DMS53 treated with DMSO at 0.1 percent for 48 hours (cell line): Measurements from ENCODE around the gene DNMT3A.

ENCODE experiments used
- DNase-seq: peaks from one replicate; lab custom pipeline; 2025; ENCODE audit not compliant: unreplicated experiment; lab: John Stamatoyannopoulos, UW

DNMT3A gene

DNA sequence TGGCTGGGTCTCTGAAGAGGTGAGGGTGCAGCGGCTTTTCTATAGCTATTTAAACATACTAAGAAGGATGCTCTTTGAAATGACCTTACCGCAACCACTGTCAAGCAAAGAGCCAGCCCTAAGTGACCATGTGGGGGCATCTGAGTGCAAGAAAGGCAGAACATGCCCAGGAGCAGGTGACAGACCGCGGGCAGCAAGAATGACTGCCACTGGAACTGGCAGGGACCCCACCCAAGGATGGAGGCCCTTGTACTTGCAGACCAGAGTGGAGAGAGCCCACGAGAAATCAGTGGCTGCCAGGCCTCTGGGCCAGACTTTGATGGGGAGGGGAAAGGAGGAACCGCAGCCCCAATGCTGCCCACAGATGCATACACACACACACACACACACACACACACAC, 33.1 kb downstream of the DNMT3A start:
- no peak for DNase-seq

DNA sequence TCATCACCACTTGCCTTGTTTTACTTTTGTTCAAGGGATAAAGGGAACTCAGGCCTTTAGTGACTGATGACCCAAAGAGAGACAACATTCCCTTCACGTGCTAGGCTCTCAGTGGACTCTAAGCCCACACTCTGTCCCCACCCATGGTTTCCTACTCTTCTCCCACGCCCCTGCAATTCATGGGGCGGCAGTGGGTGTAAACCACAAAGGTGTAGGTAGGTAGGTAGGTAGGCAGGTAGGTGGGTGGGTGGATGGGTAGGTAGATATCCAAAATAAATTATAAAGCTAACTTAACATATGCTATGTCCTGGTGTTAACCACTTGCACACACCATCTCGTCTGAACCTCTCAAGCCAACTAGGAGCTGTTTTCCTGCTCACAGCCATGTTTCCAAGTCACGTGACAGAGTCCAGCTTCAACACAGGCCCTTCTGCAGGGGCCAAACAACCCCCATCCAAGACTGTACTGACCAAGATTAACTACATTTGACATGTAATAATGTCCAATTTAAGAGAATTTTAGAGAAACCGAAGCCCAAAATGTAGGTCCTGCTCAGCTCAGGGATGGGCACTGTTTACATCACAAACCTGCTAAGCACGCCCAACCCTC, 33.7 kb downstream of the DNMT3A start:
- no peak for DNase-seq

DNA sequence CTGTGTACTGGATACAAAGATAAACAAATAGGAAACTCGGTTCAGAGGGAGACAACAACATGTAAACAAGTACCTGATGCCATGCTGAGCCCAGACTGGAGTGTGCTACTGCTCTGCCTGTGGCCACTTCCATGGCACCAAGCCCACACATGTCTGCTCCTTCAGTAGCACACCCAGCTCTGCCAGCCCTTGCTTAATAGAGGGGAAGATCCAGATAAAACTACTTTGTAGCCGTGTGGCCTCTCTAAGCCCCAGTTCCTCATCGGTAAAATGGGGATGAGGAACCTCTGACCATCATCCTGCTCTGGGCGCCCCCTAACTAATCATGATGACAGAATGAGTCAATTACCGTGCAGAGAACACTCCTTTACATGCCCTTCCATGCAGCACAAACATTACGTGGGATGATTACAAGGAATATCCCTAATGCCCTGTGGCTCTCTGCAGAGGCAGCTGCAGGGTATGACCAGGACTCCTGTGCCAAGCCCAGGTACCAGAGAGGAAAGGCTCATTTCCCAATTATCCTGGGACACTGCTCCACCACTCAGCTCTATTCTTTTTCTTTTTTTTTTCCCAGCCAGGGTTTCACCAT, 34.9 kb downstream of the DNMT3A start:
- DNase-seq, result no peak

DNA sequence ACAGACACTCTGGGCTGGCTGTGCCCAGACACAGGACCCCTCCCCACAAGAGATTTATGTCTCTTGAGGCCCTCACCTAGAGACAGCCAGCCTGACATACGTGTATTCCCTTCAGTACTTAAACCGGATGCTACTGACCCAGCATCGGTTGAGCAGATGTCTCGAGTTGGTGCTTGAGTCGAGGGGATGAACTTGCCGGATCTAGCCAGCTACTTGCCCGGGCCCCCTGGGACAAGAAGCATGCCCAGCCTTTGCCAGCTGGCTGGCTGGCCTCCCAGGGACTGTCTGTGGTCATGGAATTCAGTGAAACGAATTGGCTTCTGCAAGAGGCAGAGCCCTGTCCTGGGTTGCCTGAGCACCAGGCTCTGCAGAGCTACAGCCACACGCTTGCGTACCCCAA, 36.0 kb downstream of the DNMT3A start:
- no peak for DNase-seq

DNA sequence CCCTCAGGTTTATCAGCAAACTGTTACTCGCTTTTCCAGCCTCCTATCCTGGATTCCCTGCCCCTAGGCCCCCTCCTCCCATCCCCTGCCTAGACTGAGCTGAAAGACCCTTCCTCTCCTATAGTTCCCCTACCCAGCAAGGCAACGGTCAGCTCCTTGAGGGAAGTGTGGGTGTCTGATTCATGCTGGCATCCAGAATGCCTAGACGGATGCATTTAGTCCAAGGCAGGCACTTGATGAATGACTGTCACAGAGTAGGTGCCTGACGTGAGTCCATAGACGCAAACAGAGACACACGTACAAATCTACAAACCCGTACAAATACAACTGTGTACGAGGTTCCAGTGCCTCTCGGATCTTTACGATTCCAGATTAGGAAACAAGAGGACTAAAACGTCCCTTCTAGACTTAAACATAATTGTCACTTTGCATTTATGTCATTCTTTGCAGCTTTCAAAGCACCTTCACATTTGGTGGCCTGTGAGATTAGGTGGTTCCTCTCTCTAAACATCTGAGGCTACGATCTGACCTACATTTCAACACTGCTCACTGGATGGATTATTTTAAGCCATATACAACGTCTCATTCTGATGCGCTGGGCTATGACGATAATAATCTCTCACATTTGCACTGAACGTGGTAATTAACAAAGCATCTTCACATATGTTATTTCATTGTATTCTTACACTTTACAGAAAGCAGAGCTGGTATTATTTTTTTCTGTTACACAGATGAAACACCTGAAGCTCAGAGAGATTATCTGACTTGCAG, 36.7 kb downstream of the DNMT3A start:
- no peak for DNase-seq

DNA sequence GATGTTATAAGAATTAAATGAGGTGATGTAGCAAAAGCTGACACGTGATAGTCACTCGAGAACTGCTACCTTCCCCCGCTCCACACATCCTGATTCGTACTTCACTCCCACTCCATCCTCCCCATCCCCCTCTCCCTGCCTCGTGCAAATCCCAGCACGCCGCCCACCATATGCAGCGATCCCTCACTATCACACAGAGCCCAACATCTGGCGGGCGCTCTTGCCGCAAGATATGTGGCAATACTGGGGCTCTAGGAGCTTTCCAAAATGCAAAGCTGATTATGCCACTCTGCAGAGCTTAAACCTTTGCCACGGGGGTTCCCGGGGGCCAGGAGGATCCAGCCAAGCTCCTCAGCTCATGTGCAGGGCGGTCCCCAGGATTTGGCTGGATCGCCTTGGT, 37.4 kb downstream of the DNMT3A start:
- DNase-seq, result no peak

DNA sequence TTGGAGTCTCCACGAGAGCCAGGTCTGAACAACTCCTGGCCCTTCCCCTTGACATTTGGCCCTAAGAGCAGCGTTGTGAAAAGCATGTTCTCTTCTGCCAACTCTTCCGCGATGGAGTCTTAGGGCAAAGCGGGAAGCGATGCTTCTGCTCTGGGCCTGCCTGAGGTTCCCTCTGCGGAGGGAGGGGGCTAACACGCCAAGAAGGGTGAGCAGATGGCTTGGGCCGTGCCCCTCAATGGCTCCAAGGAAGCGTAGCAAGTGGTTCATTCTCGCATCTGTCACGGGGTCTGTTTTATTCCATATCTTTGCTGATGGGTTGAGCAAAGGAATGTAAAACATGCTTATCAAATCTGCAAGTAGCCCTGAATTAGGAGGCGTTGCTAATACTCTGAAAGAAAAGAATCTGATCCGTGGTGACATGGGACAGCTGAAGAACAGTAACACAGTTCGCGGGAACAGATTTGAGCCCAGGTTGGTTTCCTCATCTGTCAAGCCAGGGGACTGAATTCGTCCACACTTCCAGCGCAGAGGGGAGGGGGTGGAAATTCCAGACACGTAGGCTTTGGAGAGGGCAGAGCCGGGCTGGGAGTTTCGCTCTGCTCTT, 38.0 kb downstream of the DNMT3A start:
- no peak for DNase-seq

DNA sequence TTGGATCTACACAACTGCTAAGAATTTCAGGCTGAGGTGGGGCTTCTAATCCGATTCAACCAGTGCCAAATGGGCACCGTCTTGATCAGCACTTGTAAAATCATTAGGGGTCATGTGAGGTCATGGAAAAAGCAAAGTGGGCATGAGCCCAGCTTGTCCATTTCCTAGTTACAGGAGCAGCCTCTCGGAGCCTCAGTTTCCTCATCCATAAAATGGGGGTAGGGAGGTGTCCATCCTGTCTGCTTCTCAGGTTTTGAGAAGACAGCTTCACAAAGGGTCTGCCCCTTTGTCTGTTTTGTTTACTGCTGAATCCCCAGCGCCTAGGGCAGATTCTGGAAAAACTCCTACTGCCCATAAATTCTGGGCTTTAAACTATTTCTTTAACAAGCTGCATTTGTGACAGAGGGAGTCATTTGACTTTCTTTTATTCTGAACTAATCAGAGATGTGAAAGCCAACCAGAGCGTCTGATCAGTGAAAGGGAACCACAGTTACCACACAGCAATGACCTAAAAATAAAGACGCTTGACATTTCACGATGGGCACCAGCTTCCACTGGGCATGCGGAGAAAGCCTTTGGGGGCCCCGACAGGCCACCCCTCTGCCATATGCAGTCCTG, 38.9 kb downstream of the DNMT3A start:
- DNase-seq, result no peak

DNA sequence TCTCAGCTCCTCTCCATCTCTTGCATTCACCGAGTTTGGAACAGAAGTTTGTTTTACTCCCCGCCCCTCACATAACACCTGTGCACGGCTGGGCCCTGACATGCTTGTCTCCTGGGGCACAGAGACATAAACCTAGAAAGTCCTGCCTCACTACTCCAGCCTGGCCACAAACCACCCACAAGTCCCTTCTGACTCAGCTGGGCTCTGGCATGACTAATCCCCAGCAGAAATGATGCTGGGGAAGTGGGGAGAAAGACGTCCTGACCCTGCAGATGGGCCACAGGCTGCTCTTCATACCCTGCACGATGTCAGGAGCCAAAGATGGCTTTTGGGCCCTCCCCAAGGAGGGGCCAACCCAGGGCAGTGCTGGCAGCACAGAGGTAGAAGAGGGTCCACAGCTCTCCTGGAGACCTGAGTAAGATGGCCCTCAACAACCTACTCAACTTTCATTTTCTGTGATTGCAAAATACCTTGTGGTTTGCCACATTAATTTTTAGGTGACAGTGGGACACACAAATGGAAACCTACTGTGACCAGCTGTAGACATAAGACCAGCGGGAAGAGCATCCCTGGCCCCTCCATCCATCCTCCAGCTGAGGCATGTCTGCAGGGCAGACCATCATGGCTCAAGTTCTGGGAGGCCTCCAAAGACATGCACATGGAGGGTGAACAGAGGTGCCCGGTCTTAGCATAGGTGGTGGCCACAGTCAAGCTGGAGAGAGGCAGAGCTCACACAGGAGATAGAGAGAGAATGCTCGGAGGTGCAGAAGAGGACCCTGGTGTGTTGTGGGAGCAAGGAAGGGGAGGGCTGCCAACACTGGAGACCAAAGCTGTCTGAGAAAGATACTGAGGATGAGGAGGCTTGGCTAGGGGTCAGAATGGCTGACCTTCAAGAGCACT, 40.0 kb downstream of the DNMT3A start:
- DNase-seq, result no peak

DNA sequence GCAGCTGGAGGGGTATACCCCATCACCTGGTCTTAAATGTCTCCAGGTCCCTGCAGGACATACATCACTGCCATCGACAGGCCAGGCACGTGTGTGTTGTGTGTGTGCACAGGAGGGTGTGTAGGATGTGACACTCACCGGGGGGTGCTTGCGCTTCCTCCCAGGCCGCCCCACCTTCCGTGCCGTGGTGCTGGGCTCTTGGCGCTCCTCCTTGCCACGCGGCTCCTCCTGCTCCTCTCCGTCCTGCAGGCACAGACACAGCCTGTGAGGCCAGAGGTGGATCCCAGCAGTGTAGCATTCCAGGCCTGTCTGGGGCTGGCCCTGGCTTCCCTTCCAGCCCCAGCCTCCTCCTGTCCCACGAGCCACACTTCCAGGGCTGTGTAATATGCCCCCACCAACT, 41.7 kb downstream of the DNMT3A start:
- no peak for DNase-seq

DNA sequence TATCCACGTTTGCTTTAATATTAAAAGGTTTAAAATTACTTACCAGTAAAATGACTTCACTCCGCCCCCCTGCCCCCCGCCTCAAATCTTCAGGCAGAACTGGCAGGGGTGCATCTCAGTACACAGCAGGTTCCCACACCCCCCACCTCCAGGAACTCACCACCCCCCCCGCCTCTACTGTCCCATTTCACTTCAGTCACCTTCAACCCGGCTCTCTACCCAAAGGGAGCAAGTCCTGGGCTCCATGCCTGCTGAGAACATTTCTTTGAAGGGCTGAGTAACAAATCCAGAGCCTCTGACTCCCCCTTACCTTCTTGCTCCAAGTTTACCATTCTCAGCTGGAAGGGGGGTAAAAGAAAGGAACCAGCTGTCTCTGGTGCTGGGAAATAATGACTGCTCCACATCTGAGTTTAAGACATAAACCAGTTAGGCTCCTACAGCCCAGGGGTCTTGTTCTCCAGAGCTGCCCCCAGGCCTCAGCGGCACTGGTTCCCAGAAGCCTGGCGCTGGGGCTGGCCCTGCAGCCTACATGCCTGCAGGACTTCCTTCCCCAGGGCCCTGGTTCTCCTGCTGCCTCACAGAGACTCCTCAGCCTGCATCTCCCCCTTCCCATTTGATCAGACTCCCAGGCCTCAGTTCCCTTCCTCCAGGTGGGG, 42.8 kb downstream of the DNMT3A start:
- no peak for DNase-seq

DNA sequence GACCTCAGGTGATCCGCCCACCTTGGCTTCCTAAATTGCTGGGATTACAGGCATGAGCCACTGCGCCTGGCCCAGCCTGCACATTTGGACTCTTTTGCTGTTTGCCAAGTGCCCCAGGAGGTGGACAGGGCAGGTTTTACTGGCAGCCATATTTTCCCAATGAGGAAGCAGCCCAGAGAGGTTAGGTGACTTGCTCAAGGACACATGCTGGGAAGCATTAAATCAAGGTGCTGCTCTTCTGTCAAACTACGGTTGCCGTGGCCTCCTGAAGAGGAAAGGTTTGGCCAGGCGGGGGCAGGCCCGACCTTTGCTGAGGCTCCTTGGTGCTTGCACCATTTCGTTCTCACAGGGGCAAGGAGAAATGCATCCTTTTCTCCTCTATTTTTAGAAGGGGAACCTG, 44.0 kb downstream of the DNMT3A start:
- no peak for DNase-seq

DNA sequence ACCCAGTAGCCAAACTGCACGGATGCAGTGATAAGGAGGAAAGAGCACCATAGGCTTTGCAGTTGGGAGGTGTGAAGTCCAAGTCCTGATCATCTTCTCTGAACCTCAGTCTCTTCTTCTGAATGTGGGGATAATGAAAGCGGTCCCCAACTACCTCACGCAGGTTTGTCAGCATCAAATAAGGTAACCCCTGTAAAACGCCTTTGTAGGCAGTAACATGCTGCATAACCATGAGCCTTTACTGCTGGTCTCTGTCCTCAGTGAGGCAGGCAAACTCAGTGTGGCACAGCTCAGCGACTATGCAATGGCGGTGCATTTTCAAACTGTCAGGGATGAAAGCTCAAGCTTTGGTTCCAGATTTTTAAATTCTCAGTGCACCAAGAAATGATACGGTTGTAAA, 46.1 kb downstream of the DNMT3A start:
- DNase-seq, result no peak

DNA sequence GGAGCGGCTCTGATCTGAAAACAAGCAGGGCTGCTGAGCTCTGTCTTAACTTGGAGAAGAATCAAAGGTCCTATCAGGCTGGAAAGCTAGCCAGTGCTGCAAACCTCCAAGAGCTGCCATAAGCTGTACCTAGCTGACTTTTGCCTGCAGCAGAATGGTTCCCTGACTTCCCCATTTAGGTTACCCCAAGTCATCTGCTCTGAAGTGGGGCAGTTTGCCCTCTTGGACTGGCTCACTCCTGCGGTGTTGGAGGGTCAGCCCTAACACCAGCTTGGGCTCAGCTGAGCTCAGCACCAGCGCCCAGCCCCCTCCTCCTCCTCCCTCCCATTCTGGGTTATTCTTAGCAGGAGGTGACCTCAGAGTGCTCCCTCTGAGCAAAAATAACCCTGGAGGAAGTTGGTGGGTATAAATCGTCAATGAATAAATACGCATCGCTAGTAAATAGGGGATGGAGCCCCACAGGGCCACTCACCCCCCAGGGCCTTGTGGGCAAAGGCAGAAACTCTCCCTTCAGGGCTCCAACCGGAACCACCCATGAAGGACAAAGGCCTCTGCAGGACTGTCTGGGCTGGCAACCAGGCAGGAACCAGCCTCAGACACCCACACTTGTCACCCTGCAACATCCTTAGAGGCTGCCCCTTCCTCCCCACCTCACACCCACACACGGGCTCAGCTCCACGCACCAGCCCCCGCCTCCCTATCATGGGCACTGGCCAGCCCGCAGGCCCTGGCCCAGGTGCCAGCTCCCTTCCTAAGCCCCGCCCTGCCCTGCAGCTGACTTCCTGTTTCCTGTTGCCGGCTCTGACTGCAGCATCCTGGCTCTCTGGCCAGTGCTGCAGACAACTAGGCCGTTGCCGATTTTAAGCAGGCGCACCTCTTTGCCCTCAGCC, 46.9 kb downstream of the DNMT3A start:
- DNase-seq, result no peak

DNA sequence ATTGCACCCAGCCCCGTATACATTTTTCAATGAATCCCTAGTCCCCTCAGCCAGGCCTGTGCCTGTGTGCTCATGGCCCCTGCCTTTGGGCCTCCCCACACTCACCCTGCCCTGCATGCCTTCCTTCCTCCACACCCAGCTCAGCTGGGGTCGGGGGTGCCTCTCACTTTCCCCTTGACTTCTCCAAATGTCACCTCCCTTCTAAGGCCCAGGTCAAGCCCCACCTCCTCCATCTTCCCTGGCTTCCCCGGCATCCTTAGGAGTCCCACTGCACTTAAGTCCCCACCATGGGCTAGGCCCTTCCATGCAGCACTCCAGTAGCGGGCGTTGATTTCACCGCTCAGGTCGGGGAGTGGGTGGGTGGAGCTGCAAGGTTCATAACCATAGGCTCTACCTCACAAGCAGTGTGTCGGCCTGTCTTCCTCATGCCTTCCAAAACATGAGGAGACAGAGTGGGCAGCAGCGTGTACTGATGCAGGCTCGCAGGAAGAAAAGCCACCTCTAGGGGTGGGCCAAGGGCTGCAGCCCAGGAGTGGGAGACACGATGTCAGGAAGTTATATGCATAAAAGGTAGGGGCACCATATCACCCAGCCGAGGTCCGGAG, 47.7 kb downstream of the DNMT3A start:
- DNase-seq, result no peak

DNA sequence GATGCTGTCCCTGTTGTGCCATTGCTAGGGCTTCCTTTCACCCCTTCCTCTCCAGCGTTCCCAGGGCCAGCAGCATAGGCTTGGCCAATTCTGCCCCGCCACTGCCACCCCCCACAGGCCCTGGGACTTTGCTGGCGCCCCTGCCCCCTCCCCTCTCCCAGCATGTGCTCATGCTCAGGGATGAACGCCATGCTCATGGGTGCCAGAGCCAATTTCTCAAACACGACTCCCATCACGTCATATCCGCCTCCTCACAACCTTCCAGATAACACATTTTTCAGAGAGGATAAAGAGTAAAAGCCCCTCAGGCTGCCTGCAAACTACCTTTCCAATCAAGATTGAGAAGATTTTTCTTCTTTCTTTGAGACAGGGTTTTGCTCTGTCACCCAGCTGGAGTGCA, 48.6 kb downstream of the DNMT3A start:
- no peak for DNase-seq

DNA sequence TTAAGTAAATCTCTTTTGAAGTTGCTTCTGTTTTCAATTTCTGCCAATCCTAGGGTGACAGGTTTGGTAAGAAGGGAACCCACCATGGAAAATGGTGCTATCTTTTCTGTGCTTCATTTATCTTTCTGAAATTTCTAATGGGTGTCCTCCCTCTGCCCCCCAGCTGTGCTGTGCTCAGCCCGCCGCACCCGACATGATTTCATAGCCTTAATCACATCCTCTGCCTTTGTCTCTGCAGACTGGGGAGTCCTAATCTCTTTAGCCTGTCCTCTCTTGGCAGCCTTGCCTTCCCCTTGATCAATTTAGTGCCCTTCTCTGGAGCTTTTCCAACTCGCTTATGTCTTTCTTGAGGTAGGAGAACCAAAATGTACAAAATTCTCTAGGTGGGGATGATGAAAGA, 49.3 kb downstream of the DNMT3A start:
- DNase-seq, result no peak

DNA sequence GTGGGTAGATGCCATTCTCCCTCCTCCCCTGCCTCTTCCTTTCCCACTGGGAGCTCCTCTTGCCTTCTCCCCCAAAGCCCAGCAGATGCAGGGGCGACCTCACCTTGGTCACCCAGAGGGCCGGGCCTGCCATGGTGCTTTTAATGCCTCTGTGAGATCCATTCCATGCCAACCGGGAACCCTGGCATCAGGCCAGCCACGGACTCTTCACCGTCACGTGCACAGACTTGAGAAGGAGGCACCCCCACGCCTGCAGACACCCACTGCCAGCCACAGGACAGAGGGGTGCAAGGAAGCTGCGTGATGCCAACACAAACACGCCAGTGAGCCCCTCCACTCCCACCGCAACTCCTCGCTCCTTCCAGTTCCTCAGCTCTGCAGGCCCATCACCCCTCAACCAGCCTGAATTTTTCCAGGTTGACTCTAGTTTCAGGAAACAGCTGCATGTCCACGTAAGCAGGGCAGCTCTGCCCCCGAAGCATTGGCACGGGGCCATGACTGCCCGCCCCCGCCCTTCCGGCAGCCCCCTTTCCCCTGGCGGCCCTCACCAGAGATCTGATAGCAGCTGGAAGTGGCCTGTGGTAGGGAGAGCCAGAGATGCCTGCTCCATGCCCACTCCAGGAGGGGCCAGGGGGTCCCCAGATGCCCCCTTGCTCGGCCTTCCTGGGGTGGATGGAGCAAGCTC, 50.8 kb downstream of the DNMT3A start:
- no peak for DNase-seq
